T-cell (primary cell): ENCODE results near the gene SHISA2. TPM values are rescaled to one million over a fixed set of nuclear protein-coding genes. Genes with fewer than 3 reads are reported as not detected.
A peak's percentile ranks its signal among the peaks of the same experiment; 100 is the strongest.
"Not testable (repeated sequence)": the region's sequence is repeated elsewhere in the genome, so short reads cannot be mapped to it uniquely, and the experiment has no call there.

ENCODE experiments used
- ATAC-seq, 4 experiments: fragments of 200-7000 bp in 3 of 4; fragments of 150-1000 bp in 1 of 4; cut with Tn5 transposase; replicated peaks in 1 of 4; 1 replicate in 3 of 4; 2 replicates in 1 of 4; pipeline ENCODE4 v1.10.0; 2021; ENCODE audit warnings: moderate library complexity in 3 of 4, mild to moderate bottlenecking in 2 of 4, moderate number of reproducible peaks in 1 of 4
- CTCF ChIA-PET, 2 donors: fragments of 300-600 bp; sonication (Branson Sonifier 250); formaldehyde crosslinking; loops; one replicate each; lab custom pipeline; 2022; ENCODE audit warnings: antibody characterized with exemption in 2 of 2; lab: Charles Lee
- POLR2A ChIA-PET, 2 donors: fragments of 300-600 bp; sonication (Branson Sonifier 250); formaldehyde crosslinking; loops; one replicate each; lab custom pipeline; 2022; ENCODE audit warnings: antibody characterized with exemption in 2 of 2; lab: Charles Lee
- DNase-seq, 35 experiments: peaks; one replicate each; pipeline versions ENCODE4 v3.0.0 to v3.0.0-alpha.2; 2013 to 2023
- H3K27ac ChIP-seq: one replicate; pipeline ENCODE4 v1.5.1; 2013; ENCODE audit warnings: low read length
- H3K27me3 ChIP-seq, 2 experiments: replicated peaks in 1 of 2; 1 replicate in 1 of 2; 2 replicates in 1 of 2; pipeline versions ENCODE4 v1.6.1 to v1.7.0; 2013; ENCODE audit warnings: low read length in 1 of 2, mixed read lengths in 1 of 2; ENCODE audit not compliant: control insufficient read depth in 2 of 2, insufficient read depth in 2 of 2; ENCODE audit errors: extremely low read depth in 1 of 2
- H3K36me3 ChIP-seq, 2 donors: 1 replicate in 1 of 2; 2 replicates in 1 of 2; pipeline versions ENCODE4 v1.6.1 to v1.7.0; 2013; ENCODE audit warnings: low read length in 1 of 2; ENCODE audit not compliant: control insufficient read depth in 2 of 2, insufficient read depth in 1 of 2; ENCODE audit errors: extremely low read depth in 1 of 2
- H3K4me1 ChIP-seq, 2 experiments: 1 replicate in 1 of 2; 2 replicates in 1 of 2; pipeline versions ENCODE4 v1.6.1 to v1.7.0; 2013; ENCODE audit warnings: low read length in 2 of 2, mixed read lengths in 1 of 2; ENCODE audit not compliant: insufficient read depth in 2 of 2, control insufficient read depth in 1 of 2; ENCODE audit errors: extremely low read depth in 1 of 2
- H3K4me3 ChIP-seq, 2 donors: 1 replicate in 1 of 2; 2 replicates in 1 of 2; pipeline versions ENCODE4 v1.5.1 to v1.7.0; 2013; ENCODE audit warnings: mild to moderate bottlenecking in 2 of 2, low read length in 1 of 2, moderate library complexity in 1 of 2; ENCODE audit not compliant: control insufficient read depth in 1 of 2; ENCODE audit errors: extremely low read depth in 1 of 2
- H3K9me3 ChIP-seq: 2 replicates; pipeline ENCODE4 v1.7.0; 2013
- H3K27ac Mint-ChIP-seq, 2 donors: one replicate each; pipeline ENCODE4 v1.8.0; 2020 to 2021; ENCODE audit warnings: mild to moderate bottlenecking in 2 of 2, mixed read lengths in 2 of 2
- H3K27me3 Mint-ChIP-seq, 2 donors: one replicate each; pipeline ENCODE4 v1.8.0; 2021 to 2022; ENCODE audit warnings: mixed read lengths in 2 of 2
- H3K36me3 Mint-ChIP-seq: one replicate; pipeline ENCODE4 v1.8.0; 2021; ENCODE audit warnings: mixed read lengths
- H3K4me1 Mint-ChIP-seq, 3 donors: one replicate each; pipeline ENCODE4 v1.8.0; 2020 to 2022; ENCODE audit warnings: mixed read lengths in 3 of 3, mild to moderate bottlenecking in 1 of 3
- H3K4me3 Mint-ChIP-seq, 3 donors: one replicate each; pipeline ENCODE4 v1.8.0; 2020 to 2022; ENCODE audit warnings: mild to moderate bottlenecking in 3 of 3, mixed read lengths in 3 of 3, moderate library complexity in 3 of 3
- H3K9me3 Mint-ChIP-seq, 3 donors: one replicate each; pipeline ENCODE4 v1.8.0; 2020 to 2022; ENCODE audit warnings: mixed read lengths in 3 of 3
- WGBS: methylation state at CpG from one replicate; pipeline ENCODE4 v1.1.5; 2013; ENCODE audit warnings: missing lambda C conversion rate; ENCODE audit not compliant: insufficient coverage; 5-methylcytosine and 5-hydroxymethylcytosine counted together
- total RNA-seq, 35 experiments: library from RNA in 6 of 35; stranded (reverse) in 6 of 35; fragments of 120-200 nt in 1 of 35; gene quantifications; one replicate each; pipeline versions ENCODE4 v1.2.1 to v1.2.4 and lab custom pipeline; 2013 to 2026

The SHISA2 gene
- total RNA-seq = 1 to 10 TPM in 2 of 5 donors, under 1 TPM in 3; 0.18 to 2.0 (median 0.47) TPM
- 0.55 TPM for total RNA-seq (2013)
- total RNA-seq (lab: John Stamatoyannopoulos, UW) = 0.16 to 32.4 (median 2.7) reads per million in 29 experiments

DNA sequence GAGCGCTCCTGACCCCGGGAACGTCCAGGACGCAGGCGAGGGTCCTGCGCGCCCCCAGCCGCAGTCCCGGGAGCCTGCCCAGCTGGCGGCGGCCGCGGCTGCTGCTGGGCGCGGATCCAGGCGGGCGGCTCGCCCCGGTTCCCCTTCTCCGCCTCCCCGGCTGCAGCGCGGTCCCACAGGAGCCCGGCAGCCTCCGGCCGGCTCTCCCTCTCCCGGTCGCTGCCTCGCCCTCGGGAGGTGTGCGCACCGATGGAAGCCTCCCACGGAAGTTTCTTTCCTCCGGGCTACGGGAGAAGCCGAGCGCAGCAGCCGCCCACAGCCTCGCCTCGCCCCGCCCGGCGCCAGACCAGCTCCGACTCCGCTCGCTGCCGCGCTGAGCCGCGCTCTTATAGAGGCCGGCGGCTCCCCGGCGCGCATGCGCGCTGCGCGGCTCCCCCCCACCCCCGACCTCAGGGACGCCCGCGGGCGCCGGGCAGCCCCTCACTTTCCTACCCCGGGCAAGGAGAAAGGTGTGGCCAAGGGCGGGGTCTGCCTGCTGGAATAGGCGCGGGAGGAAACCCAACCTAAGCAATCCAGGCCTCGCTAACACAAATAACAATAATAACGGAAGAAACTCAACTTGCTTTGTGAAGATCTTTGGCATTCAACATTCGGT, at the start of gene SHISA2:
SHISA2 (minus strand) TSS at position 360 of the 655 bp plus-strand sequence. CDS start 1,041 bp downstream, outside the sequence.
- DNase-seq (peak in 16 of 35 experiments; percentile 7 to 67 (median 34)), ATAC-seq (peak; percentile 81 to 88 (median 83))
- ChIA-PET POLR2A (no interaction called here), CTCF (no interaction called here)
- Histone ChIP-seq H3K4me1 (peaks cover 7 to 29% of the 10 kb centered on the region in 2 experiments), H3K9me3 (no peaks in the 10 kb centered on the region), H3K36me3 (no peaks in the 10 kb centered on the region), H3K4me3 (peak within 1 kb of the TSS; percentile 37 to 88), H3K27ac (no peak within 1 kb of the TSS), H3K27me3 (peaks cover 7 to 39% of the 10 kb centered on the region in 2 experiments)
- Mint-ChIP-seq H3K4me3 (peak within 1 kb of the TSS; percentile 60 to 84 (median 63)), H3K36me3 (no peaks in the 10 kb centered on the region), H3K4me1 (peaks cover 16 to 22% (median 16%) of the 10 kb centered on the region in 3 donors), H3K9me3 (no peaks in the 10 kb centered on the region), H3K27ac (peak within 1 kb of the TSS in 1 of 2 donors; percentile 12), H3K27me3 (peaks cover 14 to 34% of the 10 kb centered on the region in 2 donors)
- 1% methylated on average over 67 of the region's 72 CpGs for WGBS

DNA sequence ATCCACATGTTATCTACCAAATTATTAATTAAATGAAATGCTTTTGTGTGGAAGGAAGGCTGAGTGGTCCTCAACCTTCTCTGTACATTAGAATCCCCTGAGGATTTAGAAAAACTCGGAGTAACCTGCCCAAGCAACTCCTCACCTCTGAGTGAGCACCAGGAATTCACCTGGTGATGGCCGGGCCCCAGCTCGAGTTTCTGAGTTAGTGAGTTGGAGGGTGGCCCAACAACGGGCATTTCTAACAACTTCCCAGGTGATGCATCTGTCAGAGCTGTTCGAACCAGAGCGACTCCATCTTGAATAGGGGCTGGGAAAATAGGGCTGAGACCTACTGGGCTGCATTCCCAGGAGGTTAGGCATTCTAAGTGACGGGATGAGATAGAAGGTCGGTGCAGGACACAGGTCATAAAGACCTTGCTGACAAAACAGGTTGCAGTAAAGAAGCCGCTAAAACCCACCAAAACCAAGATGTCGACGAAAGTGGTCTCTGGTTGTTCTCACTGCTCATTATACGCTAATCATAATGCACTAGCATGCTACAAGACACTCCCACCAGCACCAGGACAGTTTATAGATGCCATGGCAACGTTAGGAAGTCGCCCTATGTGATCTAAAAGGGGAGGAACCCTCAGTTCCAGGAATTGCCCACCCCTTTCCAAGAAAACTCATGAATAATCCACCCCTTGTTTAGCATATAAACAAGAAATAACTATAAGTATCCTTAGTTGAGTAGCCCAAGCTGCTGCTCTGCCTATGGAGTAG, 44.2 kb upstream of the SHISA2 start:
- H3K36me3 ChIP-seq = no peaks in the 10 kb centered on the region
- no peak for ATAC-seq
- H3K36me3 Mint-ChIP-seq = no peaks in the 10 kb centered on the region
- no peak overlapping the region for H3K4me3 ChIP-seq
- H3K27me3 Mint-ChIP-seq = peaks cover 28 to 35% of the 10 kb centered on the region in 2 donors
- ChIA-PET CTCF (interaction anchor here in 1 of 2 donors (0.6 kb wide), 1 partner anchor 24 kb away, joined by 4 read pairs; no protein-coding TSS in a partner anchor), POLR2A (no interaction called here)
- no peak overlapping the region for H3K4me3 Mint-ChIP-seq
- no peaks in the 10 kb centered on the region for H3K9me3 ChIP-seq
- no peak for DNase-seq
- no peaks in the 10 kb centered on the region for H3K4me1 Mint-ChIP-seq
- no peak overlapping the region for H3K27ac Mint-ChIP-seq
- no peaks in the 10 kb centered on the region for H3K4me1 ChIP-seq
- H3K27me3 ChIP-seq = peaks cover 0 to 14% of the 10 kb centered on the region in 2 experiments
- H3K9me3 Mint-ChIP-seq = no peaks in the 10 kb centered on the region
- WGBS = 76% methylated on average over 7 of the region's 14 CpGs
- no peak overlapping the region for H3K27ac ChIP-seq

DNA sequence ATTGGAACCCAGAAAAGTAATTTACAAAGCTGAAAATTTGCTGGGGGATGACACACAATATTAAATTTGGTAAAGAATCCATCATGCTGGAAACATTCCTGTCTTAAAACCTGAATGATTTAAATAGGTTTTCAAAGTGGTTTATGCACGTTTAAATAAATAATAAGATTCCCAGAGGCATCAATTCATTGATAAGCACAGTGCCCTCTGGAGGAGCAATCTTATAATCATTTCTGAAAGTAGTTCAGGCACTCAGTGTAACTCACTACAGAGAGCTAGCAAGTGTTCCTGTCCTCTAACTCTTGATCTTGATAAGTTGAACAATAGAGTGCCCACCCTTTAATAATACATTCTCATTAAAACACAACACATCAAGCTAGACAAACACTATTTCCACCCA, 43.5 kb upstream of the SHISA2 start:
- H3K36me3 Mint-ChIP-seq = no peaks in the 10 kb centered on the region
- H3K4me1 Mint-ChIP-seq = no peaks in the 10 kb centered on the region
- H3K36me3 ChIP-seq = no peaks in the 10 kb centered on the region
- H3K27ac Mint-ChIP-seq = no peak overlapping the region
- H3K27me3 ChIP-seq = peaks cover 0 to 14% of the 10 kb centered on the region in 2 experiments
- ATAC-seq (no peak), DNase-seq (no peak)
- peaks cover 28 to 35% of the 10 kb centered on the region in 2 donors for H3K27me3 Mint-ChIP-seq
- WGBS = no CpG with 5 or more reads among the region's 1 CpG
- H3K4me3 ChIP-seq = no peak overlapping the region
- H3K4me1 ChIP-seq = no peaks in the 10 kb centered on the region
- H3K4me3 Mint-ChIP-seq = no peak overlapping the region
- H3K27ac ChIP-seq = no peak overlapping the region
- H3K9me3 ChIP-seq = no peaks in the 10 kb centered on the region
- no peaks in the 10 kb centered on the region for H3K9me3 Mint-ChIP-seq
- POLR2A ChIA-PET = no interaction called here
- CTCF ChIA-PET = interaction anchor here in 1 of 2 donors (0.6 to 1.2 kb wide), 2 partner anchors 23 to 521 kb away, joined by 3 to 4 read pairs; no protein-coding TSS in a partner anchor

GRCh38 chr13:26076821-26077220, 25.0 kb upstream of the SHISA2 start:
- H3K9me3 Mint-ChIP-seq, H3K27ac Mint-ChIP-seq, H3K4me3 Mint-ChIP-seq, H3K4me1 Mint-ChIP-seq, DNase-seq, H3K4me3 ChIP-seq, H3K36me3 ChIP-seq, H3K27ac ChIP-seq, ATAC-seq, POLR2A ChIA-PET, H3K9me3 ChIP-seq, H3K4me1 ChIP-seq, H3K36me3 Mint-ChIP-seq: not testable (repeated sequence)
- peaks cover 2 to 13% of the 10 kb centered on the region in 2 experiments for H3K27me3 ChIP-seq
- CTCF ChIA-PET = interaction anchor here (0.9 to 1.9 kb wide), 3 partner anchors 9 to 1077 kb away, joined by 3 to 5 read pairs (median 3); no protein-coding TSS in a partner anchor
- H3K27me3 Mint-ChIP-seq = peaks cover 33 to 46% of the 10 kb centered on the region in 2 donors
- WGBS = 85% methylated on average over 4 of the region's 5 CpGs

GRCh38 chr13:26075498-26075897, 23.7 kb upstream of the SHISA2 start:
- Histone ChIP-seq H3K36me3 (no peaks in the 10 kb centered on the region), H3K9me3 (no peaks in the 10 kb centered on the region), H3K27me3 (peaks cover 2 to 15% of the 10 kb centered on the region in 2 experiments), H3K4me1 (no peaks in the 10 kb centered on the region), H3K27ac (no peak overlapping the region), H3K4me3 (no peak overlapping the region)
- no peaks in the 10 kb centered on the region for H3K36me3 Mint-ChIP-seq
- no peak overlapping the region for H3K4me3 Mint-ChIP-seq
- CTCF ChIA-PET = interaction anchor here in 1 of 2 donors (1.9 kb wide), 1 partner anchor 8 kb away, joined by 5 read pairs; no protein-coding TSS in a partner anchor
- peaks cover 0 to 2% (median 2%) of the 10 kb centered on the region in 3 donors for H3K4me1 Mint-ChIP-seq
- ATAC-seq (no peak), DNase-seq (no peak)
- no CpG with 5 or more reads among the region's 6 CpGs for WGBS
- POLR2A ChIA-PET = no interaction called here
- no peak overlapping the region for H3K27ac Mint-ChIP-seq
- H3K9me3 Mint-ChIP-seq = no peaks in the 10 kb centered on the region
- peaks cover 37 to 41% of the 10 kb centered on the region in 2 donors for H3K27me3 Mint-ChIP-seq

DNA sequence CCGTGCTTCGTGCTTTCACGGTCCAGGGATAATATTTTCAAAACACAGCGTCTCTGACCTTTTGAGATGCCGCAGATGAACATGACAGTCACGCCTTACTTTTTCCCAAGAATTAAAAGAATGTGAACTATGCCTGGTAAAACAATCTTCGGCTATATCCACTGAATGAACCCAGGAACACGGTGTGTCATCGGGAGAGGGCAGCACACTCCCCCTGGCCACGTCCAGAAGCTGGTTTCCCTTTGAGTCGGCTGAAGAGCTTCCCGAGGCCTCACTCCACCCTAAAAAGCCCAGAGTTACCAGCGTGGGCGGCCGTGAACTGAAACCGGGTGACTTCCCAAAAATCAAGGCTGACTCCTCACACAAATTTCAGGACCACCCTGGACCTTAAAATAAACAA, 22.9 kb upstream of the SHISA2 start:
- 58% methylated on average over 15 of the region's 16 CpGs for WGBS
- H3K27ac ChIP-seq = no peak overlapping the region
- no peak overlapping the region for H3K4me3 ChIP-seq
- H3K4me3 Mint-ChIP-seq = no peak overlapping the region
- no peaks in the 10 kb centered on the region for H3K36me3 ChIP-seq
- DNase-seq (no peak), ATAC-seq (no peak)
- H3K27ac Mint-ChIP-seq = no peak overlapping the region
- H3K9me3 Mint-ChIP-seq = no peaks in the 10 kb centered on the region
- POLR2A ChIA-PET = no interaction called here
- H3K4me1 ChIP-seq = no peaks in the 10 kb centered on the region
- H3K27me3 Mint-ChIP-seq = peaks cover 37 to 40% of the 10 kb centered on the region in 2 donors
- peaks cover 0 to 2% (median 2%) of the 10 kb centered on the region in 3 donors for H3K4me1 Mint-ChIP-seq
- H3K9me3 ChIP-seq = no peaks in the 10 kb centered on the region
- CTCF ChIA-PET = no interaction called here
- H3K27me3 ChIP-seq = peaks cover 2 to 15% of the 10 kb centered on the region in 2 experiments
- no peaks in the 10 kb centered on the region for H3K36me3 Mint-ChIP-seq
